GM18505 (cell line): ENCODE results near the gene SDHA.
"Not testable (repeated sequence)": the region's sequence is repeated elsewhere in the genome, so short reads cannot be mapped to it uniquely, and the experiment has no call there.

ENCODE experiments used
- ATAC-seq: cut with Tn5 transposase; IDR thresholded peaks from one replicate; pipeline ENCODE4 v1.9.1; 2021; ENCODE audit not compliant: unreplicated experiment
- POLR2A ChIP-seq: IDR thresholded peaks from 4 replicates; pipeline ENCODE4 v1.6.1; 2011; ENCODE audit warnings: borderline replicate concordance; ENCODE audit not compliant: insufficient read depth, insufficient read length; ENCODE audit errors: extremely low read depth

Gene SDHA

GRCh38 chr5:257148-257547 lies 39.0 kb downstream of the SDHA start:
- no peak for TF ChIP-seq POLR2A
- ATAC-seq, result no peak

DNA sequence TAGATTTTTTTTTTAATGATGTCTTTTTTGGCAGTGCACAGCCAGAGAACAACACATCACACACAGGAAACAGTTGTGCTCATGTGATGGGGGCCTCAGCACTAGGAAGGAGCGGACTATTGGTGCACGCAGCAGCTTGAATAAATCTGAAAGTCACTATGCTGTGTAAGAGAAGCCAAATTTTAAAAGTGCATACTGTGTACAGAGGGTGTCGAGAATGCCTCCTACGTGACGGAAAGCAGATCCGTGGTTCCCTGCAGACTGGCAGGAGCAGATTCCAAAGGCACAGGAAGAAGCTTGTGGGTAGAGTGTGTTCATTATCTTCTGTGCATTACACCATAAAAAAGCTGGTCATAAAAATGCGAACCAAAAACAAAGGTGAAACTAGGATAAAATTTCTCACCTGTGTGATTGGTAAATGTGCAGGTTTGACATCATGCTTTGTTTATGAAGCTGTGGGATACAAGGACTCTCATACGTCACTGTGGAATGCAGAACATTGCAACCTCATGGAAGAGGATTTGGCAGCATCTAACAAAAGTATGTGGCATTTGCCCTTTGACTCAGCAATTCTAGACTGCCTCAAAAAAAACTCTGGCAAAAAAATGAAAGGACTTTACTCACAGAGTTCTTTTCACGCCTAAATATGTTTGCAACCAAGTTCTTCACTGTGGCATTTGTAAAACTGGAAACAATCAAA lies 45.3 kb downstream of the SDHA start:
- not testable (repeated sequence) for ATAC-seq

GRCh38 chr5:264338-264737 lies 46.2 kb downstream of the SDHA start:
- no peak for ATAC-seq
- TF ChIP-seq POLR2A, result no peak

DNA sequence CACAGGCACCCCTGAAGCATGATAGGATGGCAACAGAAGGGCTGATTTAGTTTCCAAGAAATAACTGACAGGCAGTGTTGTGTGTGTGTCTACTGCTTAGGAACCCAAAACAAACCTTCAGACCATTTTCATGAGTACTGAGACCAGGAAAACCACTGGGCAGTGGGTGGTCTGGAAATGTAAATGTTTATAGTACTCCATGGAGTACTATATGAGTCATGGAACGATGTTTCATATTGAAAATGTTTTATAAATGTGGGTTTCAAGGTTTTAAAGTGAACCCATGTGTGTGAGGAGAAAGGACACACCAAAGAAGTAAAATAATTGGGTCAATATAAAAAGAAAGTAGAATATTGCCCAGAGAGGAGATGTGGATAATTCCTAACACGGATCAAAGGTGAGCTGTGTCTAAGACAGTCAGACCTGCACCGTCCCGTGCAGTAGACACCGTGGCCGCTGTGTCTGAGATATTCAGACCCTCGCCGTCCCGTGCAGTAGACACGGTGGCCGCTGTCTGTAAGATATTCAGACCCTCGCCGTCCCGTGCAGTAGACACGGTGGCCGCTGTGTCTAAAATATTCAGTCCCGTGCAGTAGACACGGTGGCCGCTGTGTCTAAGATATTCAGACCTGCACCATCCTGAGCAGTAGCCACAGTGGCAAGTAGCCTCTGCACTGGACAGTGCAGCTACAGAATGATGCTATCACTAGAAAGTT lies 48.3 kb downstream of the SDHA start:
- not testable (repeated sequence) for ATAC-seq

GRCh38 chr5:267716-268115 lies 49.6 kb downstream of the SDHA start:
- no peak for ATAC-seq
- TF ChIP-seq POLR2A, result no peak

- no peak for ATAC-seq
- TF ChIP-seq POLR2A, result no peak
Measured at GRCh38 chr5:270340-270739, 52.2 kb downstream of the SDHA start.

- ATAC-seq, result not testable (repeated sequence)
Measured at GRCh38 chr5:271828-272167, 53.7 kb downstream of the SDHA start.

- ATAC-seq, result not testable (repeated sequence)
Measured at GRCh38 chr5:273091-273490, 55.0 kb downstream of the SDHA start.

DNA sequence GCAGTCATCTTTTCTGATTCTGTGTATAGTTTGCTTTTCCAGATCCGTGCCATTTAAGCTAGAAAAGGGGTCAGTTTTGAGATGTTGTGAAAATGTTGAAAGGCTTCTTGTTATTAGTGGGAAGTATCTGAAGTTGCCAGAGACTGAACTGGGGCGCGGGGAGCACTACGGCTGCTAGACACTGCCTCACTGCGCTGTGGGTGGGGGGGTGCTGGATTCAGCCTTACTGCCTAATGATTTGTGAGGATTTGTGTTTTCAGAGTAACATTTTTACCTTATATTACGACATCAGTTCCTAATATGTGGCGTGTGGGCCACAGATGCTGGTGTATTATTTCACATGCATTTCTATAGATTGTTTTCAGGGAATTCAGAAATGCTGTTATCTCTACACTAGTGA lies 55.4 kb downstream of the SDHA start:
- ATAC-seq, result not testable (repeated sequence)

DNA sequence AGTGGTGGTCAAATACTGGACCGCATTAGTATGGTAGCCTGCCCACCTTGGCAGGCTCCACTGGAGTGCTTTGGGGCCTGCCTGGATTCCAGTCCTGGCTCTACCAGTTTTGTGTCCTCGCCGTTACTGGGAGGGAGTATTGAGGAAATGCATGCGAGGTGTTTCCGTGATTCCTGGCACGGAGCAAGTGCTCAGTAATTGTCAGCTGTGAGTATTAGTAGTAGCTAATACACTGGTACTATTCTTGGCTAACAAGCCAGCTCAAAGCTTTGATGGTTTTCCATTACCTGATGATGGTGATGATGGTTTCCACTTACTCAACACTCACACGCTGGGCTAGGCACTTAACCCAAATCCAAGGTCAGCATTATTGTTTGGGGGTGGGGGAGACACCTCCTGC lies 56.2 kb downstream of the SDHA start:
- not testable (repeated sequence) for ATAC-seq

DNA sequence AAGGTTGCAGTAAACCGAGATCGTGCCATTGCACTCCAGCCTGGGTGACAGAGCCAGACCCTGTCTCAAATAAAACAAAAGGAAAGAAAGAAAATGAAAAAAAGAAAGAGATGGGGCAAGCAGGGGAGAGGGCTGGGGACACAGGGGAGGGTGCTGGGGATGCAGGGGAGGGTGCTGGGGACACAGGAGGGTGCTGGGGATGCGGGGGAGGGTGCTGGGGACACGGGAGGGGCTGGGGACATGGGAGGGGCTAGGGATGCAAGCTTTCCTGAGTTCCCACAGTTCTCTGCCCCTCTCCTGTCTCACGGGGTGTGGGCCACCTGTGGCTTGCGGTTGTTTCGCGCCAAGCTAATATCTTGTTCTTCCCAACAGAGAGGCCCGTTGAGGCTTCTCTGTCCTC lies 60.5 kb downstream of the SDHA start:
- no peak for ATAC-seq
- no peak for TF ChIP-seq POLR2A

DNA sequence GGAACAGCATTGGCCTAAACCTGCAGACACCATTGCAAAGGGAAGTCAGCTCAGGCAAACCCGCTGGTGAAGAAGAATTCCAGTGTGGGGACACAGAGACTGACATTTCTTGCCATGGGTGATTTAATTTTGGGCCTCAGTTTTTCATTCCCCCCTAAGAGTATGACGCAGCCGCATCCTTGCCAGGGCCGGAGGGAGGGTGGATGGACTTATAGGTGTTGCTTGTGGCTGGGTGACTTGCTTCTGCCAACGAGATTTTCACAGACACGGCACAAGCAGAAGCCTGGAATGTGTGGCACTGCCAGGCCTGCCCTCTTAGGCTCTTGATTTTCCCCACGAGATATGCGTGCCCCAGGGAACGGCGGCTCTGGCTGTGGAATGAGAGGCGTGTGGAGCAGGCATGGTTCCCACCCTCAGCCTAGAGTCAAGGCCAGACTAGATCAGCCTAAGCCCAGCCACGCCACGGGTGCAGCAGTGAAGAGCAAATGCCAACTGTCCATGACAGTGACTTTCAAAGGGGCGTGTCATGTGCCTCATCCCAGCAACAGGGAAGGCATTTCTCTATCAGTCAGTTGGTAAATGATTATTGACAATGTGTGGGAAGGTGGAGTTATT lies 61.0 kb downstream of the SDHA start:
- not testable (repeated sequence) for ATAC-seq

GRCh38 chr5:285991-286557 lies 68.0 kb downstream of the SDHA start:
- ATAC-seq, result no peak

DNA sequence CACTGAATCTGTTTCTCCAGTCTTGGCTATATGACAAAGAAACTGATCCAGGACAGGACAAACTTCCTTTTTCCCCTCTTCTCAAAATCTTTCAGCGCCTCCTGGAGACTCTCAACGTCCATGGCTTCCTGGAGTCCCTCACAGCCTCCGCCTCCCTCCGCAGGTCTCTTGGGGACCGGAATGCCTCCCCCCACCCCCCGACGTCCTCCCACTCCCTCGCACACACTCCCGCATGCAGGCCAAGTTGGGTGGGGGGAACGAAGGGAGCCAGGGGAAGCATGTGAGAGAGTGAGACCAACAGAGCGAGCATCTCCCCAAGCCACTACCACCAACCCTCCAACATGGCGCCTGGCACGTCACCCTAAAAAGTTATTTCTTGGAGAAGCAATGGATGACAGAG lies 72.1 kb downstream of the SDHA start:
- ATAC-seq, result not testable (repeated sequence)

More at GRCh38 chr5:285991-286557, 68.0 kb downstream of the SDHA start:
- TF ChIP-seq POLR2A, result no peak

DNA sequence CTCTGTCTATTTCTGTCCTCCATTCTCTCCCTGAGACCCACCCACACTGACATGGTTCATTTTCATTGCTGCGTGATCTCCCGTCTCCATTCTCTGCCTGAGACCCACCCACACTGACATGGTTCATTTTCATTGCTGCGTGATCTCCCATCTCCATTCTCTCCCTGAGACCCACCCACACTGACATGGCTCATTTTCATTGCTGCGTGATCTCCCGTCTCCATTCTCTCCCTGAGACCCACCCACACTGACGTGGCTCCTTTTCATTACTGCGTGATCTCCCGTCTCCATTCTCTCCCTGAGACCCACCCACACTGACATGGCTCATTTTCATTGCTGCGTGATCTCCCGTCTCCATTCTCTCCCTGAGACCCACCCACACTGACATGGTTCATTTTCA lies 73.2 kb downstream of the SDHA start:
- not testable (repeated sequence) for ATAC-seq

DNA sequence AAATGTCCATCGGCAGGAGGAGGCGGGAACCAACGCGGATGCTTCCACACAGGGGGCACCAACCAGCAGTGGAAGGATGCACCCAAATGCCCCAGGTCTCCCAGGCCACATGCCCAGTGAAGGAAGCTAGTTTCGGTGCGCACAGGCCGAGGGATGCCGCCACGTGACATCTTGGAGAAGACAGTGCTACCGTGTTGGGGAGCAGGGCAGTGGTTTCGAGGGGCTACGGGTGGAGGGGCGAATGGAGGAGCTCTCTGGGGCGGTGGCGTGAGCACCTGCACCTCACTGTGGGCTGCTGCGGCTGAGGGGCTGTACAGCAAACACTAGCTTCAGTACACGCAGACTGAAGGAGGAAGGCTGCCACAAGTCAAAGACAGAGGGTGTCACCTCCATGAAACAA lies 76.7 kb downstream of the SDHA start:
- not testable (repeated sequence) for ATAC-seq

GRCh38 chr5:296207-296606 lies 78.1 kb downstream of the SDHA start:
- ATAC-seq, result not testable (repeated sequence)

GRCh38 chr5:296954-297353 lies 78.8 kb downstream of the SDHA start:
- not testable (repeated sequence) for ATAC-seq

GRCh38 chr5:297448-297847 lies 79.3 kb downstream of the SDHA start:
- ATAC-seq, result not testable (repeated sequence)
